Gastroesophageal sphincter (tissue), 4 donors: ENCODE data around the gene FARSA. TPM values are rescaled to one million over a fixed set of nuclear protein-coding genes. Genes with fewer than 3 reads are reported as not detected.
"Not testable (repeated sequence)": the region's sequence is repeated elsewhere in the genome, so short reads cannot be mapped to it uniquely, and the experiment has no call there.

ENCODE experiments used
- ATAC-seq: fragments of 150-250 bp; one replicate; pipeline ENCODE4 v1.9.1; 2016; ENCODE audit warnings: mild to moderate bottlenecking, moderate library complexity
- H3K27ac ChIP-seq, 4 donors: fragments of 200-600 bp; sonication (generic) in 3 of 4; 1 replicate in 3 of 4; 2 replicates in 1 of 4; pipeline ENCODE4 v1.5.1; 2016 to 2019
- H3K27me3 ChIP-seq: fragments of 200-600 bp; sonication (generic); one replicate; pipeline ENCODE4 v1.5.1; 2019
- H3K36me3 ChIP-seq, 2 donors: fragments of 200-600 bp; sonication (generic); one replicate each; pipeline ENCODE4 v1.5.1; 2019; ENCODE audit warnings: control low read depth in 1 of 2
- H3K4me1 ChIP-seq, 3 donors: fragments of 200-600 bp; sonication (generic); 1 replicate in 2 of 3; 2 replicates in 1 of 3; pipeline ENCODE4 v1.5.1; 2016 to 2019; ENCODE audit warnings: control low read depth in 2 of 3
- H3K4me3 ChIP-seq, 2 donors: fragments of 200-600 bp; sonication (generic); one replicate each; pipeline ENCODE4 v1.5.1; 2019; ENCODE audit warnings: mild to moderate bottlenecking in 1 of 2, moderate library complexity in 1 of 2
- H3K9me3 ChIP-seq, 3 donors: fragments of 200-600 bp; sonication (generic); one replicate each; pipeline ENCODE4 v1.5.1; 2017 to 2019; ENCODE audit warnings: control low read depth in 2 of 3
- CTCF ChIP-seq, 4 experiments: fragments of 200-600 bp in 2 of 4; fragments of 450-650 bp in 2 of 4; sonication (generic) in 1 of 4; IDR thresholded peaks; one replicate each; pipeline ENCODE4 v1.5.1; 2017 to 2019; ENCODE audit warnings: antibody characterized with exemption in 4 of 4, mild to moderate bottlenecking in 2 of 4, moderate library complexity in 2 of 4
- EP300 ChIP-seq: sonication (generic); formaldehyde crosslinking; IDR thresholded peaks from one replicate; pipeline ENCODE4 v1.6.1; 2017; ENCODE audit warnings: antibody characterized with exemption, mild to moderate bottlenecking
- POLR2A ChIP-seq, 2 donors: fragments of 450-650 bp; IDR thresholded peaks; one replicate each; pipeline ENCODE4 v1.6.1; 2017; ENCODE audit warnings: antibody characterized with exemption in 2 of 2, mild to moderate bottlenecking in 2 of 2, moderate library complexity in 1 of 2
- POLR2AphosphoS5 ChIP-seq: sonication (generic); formaldehyde crosslinking; IDR thresholded peaks from one replicate; pipeline ENCODE4 v1.6.1; 2017; ENCODE audit warnings: antibody characterized with exemption
- WGBS, 2 donors: methylation state at CpG; one replicate each; pipeline ENCODE4 v1.1.5; 2018; ENCODE audit warnings: low coverage in 1 of 2; 5-methylcytosine and 5-hydroxymethylcytosine counted together
- total RNA-seq, 4 donors: library from RNA; depleted of rRNA; stranded (reverse); fragments of >200 nt; gene quantifications; one replicate each; pipeline ENCODE4 v1.1.0, GENCODE V29; 2016

FARSA gene
- total RNA-seq, 4 donors from 2014 or later, result 32.2 to 36.1 (median 33.2) TPM

DNA sequence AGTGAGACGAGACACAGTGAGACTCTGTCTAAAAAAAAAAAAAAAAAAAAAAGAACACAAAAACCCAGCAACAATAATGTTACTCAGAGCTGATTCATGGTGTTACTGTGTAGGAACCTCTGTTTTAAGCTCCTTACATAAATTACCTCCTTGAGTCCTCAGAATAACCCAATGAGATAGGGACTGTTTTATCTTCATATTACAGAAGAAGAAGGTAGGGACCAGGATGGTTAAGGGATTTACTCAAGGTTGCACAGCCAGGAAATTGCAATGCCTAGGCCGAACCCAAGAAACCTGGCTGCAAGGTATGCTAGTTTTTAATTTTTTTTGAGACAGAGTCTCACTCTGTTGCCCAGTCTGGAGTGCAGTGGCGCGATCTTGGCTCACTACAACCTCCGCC is 34.4 kb upstream of the FARSA start:
- H3K27me3 ChIP-seq, result no peaks in the 10 kb centered on the region
- TF ChIP-seq POLR2AphosphoS5 (no peak), EP300 (no peak), CTCF (IDR thresholded peaks at IDR 0.05) (no peak), POLR2A (IDR thresholded peaks at IDR 0.05) (no peak)
- no peak for ATAC-seq
- H3K9me3 ChIP-seq, result no peaks in the 10 kb centered on the region
- WGBS, 2 donors, result 92% methylated on average over 4 of the region's 5 CpGs
- H3K27ac ChIP-seq, result no peak overlapping the region
- no peak overlapping the region for H3K4me3 ChIP-seq
- no peaks in the 10 kb centered on the region for H3K36me3 ChIP-seq
- peaks cover 0 to 30% (median 3%) of the 10 kb centered on the region in 3 donors for H3K4me1 ChIP-seq

- 0% methylated on average over 2 to 3 of the region's 8 CpGs for WGBS, 2 donors
- H3K4me3 ChIP-seq, result peak overlapping the region in 1 of 2 donors; percentile 56
- peak overlapping the region in 3 of 4 donors; percentile 76 to 81 (median 81) for H3K27ac ChIP-seq
- peaks cover 0 to 29% (median 3%) of the 10 kb centered on the region in 3 donors for H3K4me1 ChIP-seq
- no peaks in the 10 kb centered on the region for H3K9me3 ChIP-seq
- ATAC-seq, result no peak
- no peaks in the 10 kb centered on the region for H3K27me3 ChIP-seq
- TF ChIP-seq POLR2A (IDR thresholded peaks at IDR 0.05), result no peak
- no peak for TF ChIP-seq EP300
- no peak for TF ChIP-seq POLR2AphosphoS5
- no peak for TF ChIP-seq CTCF (IDR thresholded peaks at IDR 0.05)
- H3K36me3 ChIP-seq, result no peaks in the 10 kb centered on the region
Measured at GRCh38 chr19:12965812-12966135, 32.3 kb upstream of the FARSA start.

DNA sequence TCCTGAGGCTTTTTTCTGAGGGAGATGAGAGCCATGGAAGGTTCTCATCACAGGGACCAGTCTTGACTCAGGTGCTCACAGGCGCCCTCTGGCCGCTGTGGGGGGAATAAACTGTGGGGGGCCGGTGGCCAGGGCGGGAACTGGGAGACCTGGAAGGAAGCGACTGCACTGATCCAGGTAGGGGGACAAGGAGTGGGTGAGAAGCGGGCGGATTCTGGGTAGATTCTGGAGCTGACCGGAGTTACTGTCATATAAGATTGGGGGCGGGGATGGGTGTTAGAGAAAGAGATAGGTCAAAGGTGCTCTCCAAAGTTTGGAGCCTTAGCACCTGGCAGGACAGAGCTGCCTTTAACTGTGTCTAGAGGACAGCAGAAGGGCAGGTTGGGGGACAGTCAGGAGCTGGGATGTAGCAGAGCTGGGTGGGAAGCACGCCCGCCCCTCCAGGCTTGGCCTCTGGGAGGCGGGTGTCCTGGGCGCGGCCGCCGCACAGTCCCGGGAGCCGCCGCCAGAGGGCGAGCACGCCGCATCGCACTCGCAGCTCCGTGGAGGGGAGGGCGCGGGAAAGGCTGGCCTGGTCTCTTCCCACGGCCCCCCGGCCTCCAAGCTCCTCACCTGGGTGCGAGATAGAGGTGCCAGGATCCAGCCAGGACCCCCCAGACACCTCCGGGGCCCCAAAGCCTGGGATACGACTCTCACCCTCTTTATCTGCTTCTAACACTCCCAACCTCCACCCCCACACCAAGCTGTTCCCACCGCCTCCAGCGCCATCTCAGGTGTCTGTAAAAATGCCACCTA is 31.7 kb upstream of the FARSA start:
- H3K9me3 ChIP-seq, result no peaks in the 10 kb centered on the region
- ATAC-seq, result peak; percentile 97
- peak overlapping the region; percentile 28 to 56 for H3K4me3 ChIP-seq
- peak overlapping the region in 3 of 4 donors; percentile 76 to 81 (median 81) for H3K27ac ChIP-seq
- no peak for TF ChIP-seq POLR2AphosphoS5
- peak in 3 of 4 experiments; percentile 89 to 97 (median 97) for TF ChIP-seq CTCF (IDR thresholded peaks at IDR 0.05)
- no peak for TF ChIP-seq POLR2A (IDR thresholded peaks at IDR 0.05)
- TF ChIP-seq EP300, result no peak
- H3K36me3 ChIP-seq, result no peaks in the 10 kb centered on the region
- peaks cover 0 to 23% (median 3%) of the 10 kb centered on the region in 3 donors for H3K4me1 ChIP-seq
- 0% methylated on average over 4 to 7 of the region's 34 CpGs for WGBS, 2 donors
- no peaks in the 10 kb centered on the region for H3K27me3 ChIP-seq

DNA sequence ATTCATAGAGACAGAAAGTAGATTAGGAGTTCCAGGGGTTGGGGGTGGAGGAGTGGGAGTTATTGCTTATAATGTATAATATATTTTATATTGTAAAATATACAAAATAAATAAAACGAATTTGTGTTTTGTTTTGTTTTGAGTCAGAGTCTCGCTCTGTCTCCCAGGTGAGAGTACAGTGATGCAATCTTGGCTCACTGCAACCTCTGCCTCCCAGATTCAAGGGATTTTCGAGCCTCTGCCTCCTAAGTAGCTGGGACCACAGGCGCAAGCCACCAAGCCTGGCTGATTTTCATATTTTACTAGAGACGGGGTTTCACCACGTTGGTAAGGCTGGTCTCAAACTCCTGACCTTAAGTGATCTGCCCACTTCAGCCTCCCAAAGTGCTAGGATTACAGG is 26.0 kb upstream of the FARSA start:
- Histone ChIP-seq H3K27me3 (no peaks in the 10 kb centered on the region), H3K27ac (no peak overlapping the region), H3K36me3 (peaks cover 0 to 7% of the 10 kb centered on the region in 2 donors), H3K4me3 (no peak overlapping the region), H3K4me1 (peaks cover 0 to 28% (median 12%) of the 10 kb centered on the region in 3 donors), H3K9me3 (no peaks in the 10 kb centered on the region)
- no peak for TF ChIP-seq POLR2AphosphoS5
- TF ChIP-seq POLR2A (IDR thresholded peaks at IDR 0.05), result no peak
- WGBS, 2 donors, result 55 to 62% methylated on average over 5 to 6 of the region's 6 CpGs
- ATAC-seq, result no peak

DNA sequence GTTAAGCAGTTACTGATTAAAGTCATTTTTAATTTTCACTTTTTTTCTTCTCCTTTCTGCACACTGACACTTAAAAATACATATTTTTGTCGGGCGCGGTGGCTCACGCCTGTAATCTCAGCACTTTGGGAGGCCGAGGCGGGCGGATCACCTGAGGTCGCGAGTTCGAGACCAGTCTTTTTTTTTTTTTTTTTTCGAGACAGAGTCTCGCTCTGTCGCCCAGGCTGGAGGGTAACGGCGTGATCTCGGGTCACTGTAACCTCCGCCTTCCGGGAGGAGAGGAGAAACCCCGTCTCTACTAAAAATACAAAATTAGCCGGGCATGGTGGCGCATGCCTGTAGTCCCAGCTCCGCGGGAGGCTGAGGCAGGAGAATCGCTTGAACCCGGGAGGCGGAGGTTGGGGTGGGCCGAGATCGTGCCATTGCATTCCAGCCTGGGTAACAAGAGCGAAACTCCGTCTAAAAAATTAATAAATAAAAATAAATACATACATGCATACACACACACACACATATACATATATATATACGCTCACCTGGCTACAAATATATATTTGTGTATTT is 24.0 kb upstream of the FARSA start:
- not testable (repeated sequence) for H3K27me3 ChIP-seq, H3K9me3 ChIP-seq
- Histone ChIP-seq H3K4me1 (peaks cover 0 to 48% (median 21%) of the 10 kb centered on the region in 3 donors), H3K4me3 (peak overlapping the region; percentile 86 to 93), H3K36me3 (peaks cover 0 to 27% of the 10 kb centered on the region in 2 donors), H3K27ac (peak overlapping the region; percentile 66 to 94 (median 88))
- WGBS, 2 donors, result 20 to 42% methylated on average over 7 to 21 of the region's 31 CpGs
- peak; percentile 25 for ATAC-seq
